WERI-Rb-1 (cell line): ENCODE results near the gene TMEFF2.

Experiments
- DNase-seq: peaks from one replicate; pipeline ENCODE4 v3.0.0-alpha.2; 2020
- H3K27ac ChIP-seq: fragments of 250-450 bp; sonication (Bioruptor Pico); 2 replicates; pipeline ENCODE4 v1.5.1; 2020; ENCODE audit warnings: mild to moderate bottlenecking, moderate library complexity
- H3K27me3 ChIP-seq: fragments of 250-450 bp; sonication (Bioruptor Pico); 2 replicates; pipeline ENCODE4 v1.5.1; 2021; ENCODE audit warnings: mild to moderate bottlenecking, low read depth, moderate library complexity; ENCODE audit not compliant: insufficient read depth, severe bottlenecking
- H3K36me3 ChIP-seq: fragments of 250-450 bp; sonication (Bioruptor Pico); 2 replicates; pipeline ENCODE4 v1.5.1; 2020; ENCODE audit warnings: mild to moderate bottlenecking, moderate library complexity
- H3K4me3 ChIP-seq: 2 replicates; pipeline ENCODE4 v1.5.1; 2011; ENCODE audit warnings: low read depth, mild to moderate bottlenecking, control low read depth, low read length
- H3K9me3 ChIP-seq: fragments of 250-450 bp; sonication (Bioruptor Pico); 2 replicates; pipeline ENCODE4 v1.5.1; 2021; ENCODE audit warnings: mild to moderate bottlenecking, moderate library complexity; ENCODE audit not compliant: severe bottlenecking
- CTCF ChIP-seq: IDR thresholded peaks from 2 replicates; pipeline ENCODE4 v1.5.1; 2011; ENCODE audit warnings: low read depth, mild to moderate bottlenecking, control low read depth, inconsistent platforms, low read length

The TMEFF2 gene

DNA sequence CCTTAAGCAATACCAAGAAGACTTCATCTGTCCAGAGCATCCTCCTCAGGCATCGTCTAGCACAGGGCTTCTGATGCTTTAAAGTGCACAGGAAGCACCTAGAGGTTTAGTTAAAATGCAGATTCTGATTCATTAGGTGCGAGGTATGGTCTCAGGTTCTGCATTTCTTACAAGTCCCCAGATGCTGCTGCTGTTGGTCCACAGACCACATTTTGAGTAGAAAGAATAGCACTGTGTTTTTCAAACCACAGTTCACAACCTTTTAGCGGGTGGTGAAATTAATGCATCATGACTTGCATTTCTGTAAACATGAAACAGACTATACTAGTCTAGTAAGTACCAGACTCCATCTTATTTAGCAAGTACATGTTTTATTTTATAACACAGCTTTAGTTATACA, 134.6 kb downstream of the TMEFF2 start:
- peak overlapping the region; percentile 5; the same call in 1 of the 2 replicates for H3K27ac ChIP-seq
- H3K9me3 ChIP-seq = no peaks in the 10 kb centered on the region
- DNase-seq = no peak
- no peak for TF ChIP-seq CTCF
- no peaks in the 10 kb centered on the region for H3K36me3 ChIP-seq
- H3K4me3 ChIP-seq = no peak overlapping the region
- no peaks in the 10 kb centered on the region for H3K27me3 ChIP-seq

- Histone ChIP-seq H3K36me3 (no peaks in the 10 kb centered on the region), H3K4me3 (no peak overlapping the region), H3K27ac (peak overlapping the region; percentile 45), H3K9me3 (no peaks in the 10 kb centered on the region), H3K27me3 (no peaks in the 10 kb centered on the region)
- TF ChIP-seq CTCF = no peak
- DNase-seq = peak; percentile 60
Measured at GRCh38 chr2:192059266-192059665, 135.5 kb downstream of the TMEFF2 start.

DNA sequence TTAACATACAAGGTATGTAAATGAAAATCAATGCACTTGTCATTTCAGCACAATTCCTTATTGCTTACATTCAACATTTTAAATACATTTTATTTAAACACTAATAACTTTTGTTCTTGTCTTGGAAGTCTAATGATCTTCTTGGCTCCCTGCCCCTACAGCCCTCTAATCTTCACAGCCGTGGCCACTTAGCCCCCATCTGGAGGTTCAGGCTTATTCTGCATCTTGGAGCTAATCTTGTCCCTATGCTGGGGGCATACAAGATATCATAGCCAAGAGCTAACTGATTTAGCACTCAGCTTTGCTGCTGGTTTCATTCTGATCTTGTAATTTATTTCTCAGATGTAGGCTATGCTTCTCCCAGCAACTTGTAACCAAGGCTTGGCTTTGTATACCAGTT, 140.8 kb downstream of the TMEFF2 start:
- no peak for TF ChIP-seq CTCF
- Histone ChIP-seq H3K27ac (peak overlapping the region; percentile 71), H3K9me3 (no peaks in the 10 kb centered on the region), H3K27me3 (no peaks in the 10 kb centered on the region), H3K36me3 (no peaks in the 10 kb centered on the region), H3K4me3 (peak overlapping the region; percentile 8; the same call in 1 of the 2 replicates)
- peak; percentile 88 for DNase-seq

GRCh38 chr2:192051533-192051932, 143.2 kb downstream of the TMEFF2 start:
- H3K9me3 ChIP-seq = no peaks in the 10 kb centered on the region
- no peak for DNase-seq
- no peak for TF ChIP-seq CTCF
- H3K27me3 ChIP-seq = no peaks in the 10 kb centered on the region
- H3K36me3 ChIP-seq = no peaks in the 10 kb centered on the region
- H3K4me3 ChIP-seq = no peak overlapping the region
- no peak overlapping the region for H3K27ac ChIP-seq

GRCh38 chr2:192049362-192049761, 145.4 kb downstream of the TMEFF2 start:
- DNase-seq = no peak
- TF ChIP-seq CTCF = no peak
- no peak overlapping the region for H3K4me3 ChIP-seq
- H3K27ac ChIP-seq = no peak overlapping the region
- H3K9me3 ChIP-seq = no peaks in the 10 kb centered on the region
- H3K36me3 ChIP-seq = no peaks in the 10 kb centered on the region
- no peaks in the 10 kb centered on the region for H3K27me3 ChIP-seq

DNA sequence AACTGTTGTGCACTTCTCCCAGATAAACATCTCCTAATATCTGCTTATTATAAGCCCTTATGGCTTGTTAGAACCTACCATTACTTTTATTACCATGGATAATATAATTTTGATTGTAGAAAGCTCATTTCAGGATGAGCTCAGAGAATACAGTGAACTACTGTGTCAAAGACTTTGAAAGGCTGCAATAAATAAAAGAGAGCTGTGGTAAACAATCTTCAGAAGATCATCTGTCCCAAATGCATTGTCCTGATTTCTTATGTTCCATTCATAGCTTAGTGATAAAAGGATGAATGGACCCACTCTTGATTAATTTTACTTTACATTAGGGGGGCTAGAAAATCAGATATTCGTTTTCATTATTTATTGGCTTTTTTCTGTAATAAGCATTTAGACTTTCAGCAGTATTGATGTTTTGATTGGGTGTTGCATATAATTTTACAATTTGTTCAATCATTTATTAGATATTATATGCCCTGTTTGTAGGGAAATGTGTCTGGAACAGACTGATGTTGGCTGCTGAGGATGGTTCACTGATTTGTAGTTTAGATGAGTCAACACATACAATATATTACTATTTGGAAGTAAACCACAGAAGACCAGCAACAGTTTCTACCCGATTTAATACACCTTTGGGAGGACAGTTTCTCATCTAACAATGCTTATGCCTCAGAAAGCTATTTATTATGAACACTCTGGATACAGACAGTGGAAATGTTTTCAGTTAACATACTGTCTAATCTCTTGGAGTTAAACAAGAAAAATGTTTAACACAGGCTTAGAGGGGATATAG, 147.2 kb downstream of the TMEFF2 start:
- H3K27ac ChIP-seq = no peak overlapping the region
- peaks cover 1% of the 10 kb centered on the region for H3K9me3 ChIP-seq
- TF ChIP-seq CTCF = no peak
- DNase-seq = no peak
- H3K4me3 ChIP-seq = no peak overlapping the region
- no peaks in the 10 kb centered on the region for H3K36me3 ChIP-seq
- H3K27me3 ChIP-seq = no peaks in the 10 kb centered on the region
